Measurements from ENCODE around the gene FCER1A.

Gene FCER1A

GRCh38 chr1:159300146-159300545, 2.0 kb upstream of the FCER1A start:
- no peak overlapping the region for H3K27ac ChIP-seq
- H3K9me3 ChIP-seq (ENCODE audit: severe bottlenecking), result no peaks in the 10 kb centered on the region
- no peak overlapping the region for H3K4me3 ChIP-seq (ENCODE audit: low read depth, low read length)
- TF ChIP-seq, protein P1, sequence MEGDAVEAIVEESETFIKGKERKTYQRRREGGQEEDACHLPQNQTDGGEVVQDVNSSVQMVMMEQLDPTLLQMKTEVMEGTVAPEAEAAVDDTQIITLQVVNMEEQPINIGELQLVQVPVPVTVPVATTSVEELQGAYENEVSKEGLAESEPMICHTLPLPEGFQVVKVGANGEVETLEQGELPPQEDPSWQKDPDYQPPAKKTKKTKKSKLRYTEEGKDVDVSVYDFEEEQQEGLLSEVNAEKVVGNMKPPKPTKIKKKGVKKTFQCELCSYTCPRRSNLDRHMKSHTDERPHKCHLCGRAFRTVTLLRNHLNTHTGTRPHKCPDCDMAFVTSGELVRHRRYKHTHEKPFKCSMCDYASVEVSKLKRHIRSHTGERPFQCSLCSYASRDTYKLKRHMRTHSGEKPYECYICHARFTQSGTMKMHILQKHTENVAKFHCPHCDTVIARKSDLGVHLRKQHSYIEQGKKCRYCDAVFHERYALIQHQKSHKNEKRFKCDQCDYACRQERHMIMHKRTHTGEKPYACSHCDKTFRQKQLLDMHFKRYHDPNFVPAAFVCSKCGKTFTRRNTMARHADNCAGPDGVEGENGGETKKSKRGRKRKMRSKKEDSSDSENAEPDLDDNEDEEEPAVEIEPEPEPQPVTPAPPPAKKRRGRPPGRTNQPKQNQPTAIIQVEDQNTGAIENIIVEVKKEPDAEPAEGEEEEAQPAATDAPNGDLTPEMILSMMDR (IDR thresholded peaks at IDR 0.05; ENCODE audit: low read depth, low read length), result no peak
- no peak for DNase-seq
- H3K36me3 ChIP-seq, result no peaks in the 10 kb centered on the region
- peaks cover 84% of the 10 kb centered on the region for H3K27me3 ChIP-seq (ENCODE audit: insufficient read depth, low read depth, severe bottlenecking)

GRCh38 chr1:159307346-159308020, 5.3 kb downstream of the FCER1A start:
- H3K36me3 ChIP-seq, result no peaks in the 10 kb centered on the region
- H3K4me3 ChIP-seq (ENCODE audit: low read depth, low read length), result no peak overlapping the region
- DNase-seq, result no peak
- H3K27ac ChIP-seq, result no peak overlapping the region
- TF ChIP-seq, protein P1 (IDR thresholded peaks at IDR 0.05; ENCODE audit: low read depth, low read length), result no peak
- no peaks in the 10 kb centered on the region for H3K9me3 ChIP-seq (ENCODE audit: severe bottlenecking)
- H3K27me3 ChIP-seq (ENCODE audit: insufficient read depth, low read depth, severe bottlenecking), result peaks cover 75% of the 10 kb centered on the region

GRCh38 chr1:159311679-159312078, 9.5 kb downstream of the FCER1A start:
- no peak overlapping the region for H3K27ac ChIP-seq
- TF ChIP-seq, protein P1 (IDR thresholded peaks at IDR 0.05; ENCODE audit: low read depth, low read length), result no peak
- H3K4me3 ChIP-seq (ENCODE audit: low read depth, low read length), result no peak overlapping the region
- no peaks in the 10 kb centered on the region for H3K36me3 ChIP-seq
- no peak for DNase-seq
- peaks cover 76% of the 10 kb centered on the region for H3K27me3 ChIP-seq (ENCODE audit: insufficient read depth, low read depth, severe bottlenecking)
- H3K9me3 ChIP-seq (ENCODE audit: severe bottlenecking), result no peaks in the 10 kb centered on the region

DNA sequence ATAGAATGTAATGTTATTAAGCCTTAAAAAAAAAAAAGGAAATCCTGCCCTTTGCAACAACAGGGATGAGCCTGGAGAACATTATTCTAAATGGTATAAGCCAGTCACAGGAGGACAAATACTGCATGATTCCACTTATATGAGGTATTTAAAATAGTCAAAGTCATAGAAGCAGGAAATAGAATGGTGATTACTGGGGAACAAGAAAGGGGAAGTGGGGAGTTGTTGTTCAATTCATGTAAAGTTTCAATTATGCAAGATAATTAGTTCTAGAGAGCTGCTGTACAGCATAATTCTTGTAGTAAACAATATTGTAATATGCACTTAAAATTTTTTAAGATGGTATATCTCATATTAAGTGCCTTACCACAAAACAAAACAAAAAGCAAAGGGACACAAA, 13.2 kb downstream of the FCER1A start:
- DNase-seq, result no peak
- TF ChIP-seq, protein P1 (IDR thresholded peaks at IDR 0.05; ENCODE audit: low read depth, low read length), result no peak
- Histone ChIP-seq H3K4me3 (ENCODE audit: low read depth, low read length) (no peak overlapping the region), H3K27me3 (ENCODE audit: insufficient read depth, low read depth, severe bottlenecking) (peaks cover 84% of the 10 kb centered on the region), H3K27ac (no peak overlapping the region), H3K36me3 (no peaks in the 10 kb centered on the region), H3K9me3 (ENCODE audit: severe bottlenecking) (no peaks in the 10 kb centered on the region)

- TF ChIP-seq, protein P1 (IDR thresholded peaks at IDR 0.05; ENCODE audit: low read depth, low read length), result no peak
- no peak for DNase-seq
- Histone ChIP-seq H3K4me3 (ENCODE audit: low read depth, low read length) (no peak overlapping the region), H3K36me3 (no peaks in the 10 kb centered on the region), H3K9me3 (ENCODE audit: severe bottlenecking) (peaks cover 2% of the 10 kb centered on the region), H3K27me3 (ENCODE audit: insufficient read depth, low read depth, severe bottlenecking) (peaks cover 88% of the 10 kb centered on the region), H3K27ac (no peak overlapping the region)
Measured at GRCh38 chr1:159318784-159319551, 16.8 kb downstream of the FCER1A start.

All from WERI-Rb-1 (cell line).